ENCODE results near the gene MRNIP.

Gene MRNIP

DNA sequence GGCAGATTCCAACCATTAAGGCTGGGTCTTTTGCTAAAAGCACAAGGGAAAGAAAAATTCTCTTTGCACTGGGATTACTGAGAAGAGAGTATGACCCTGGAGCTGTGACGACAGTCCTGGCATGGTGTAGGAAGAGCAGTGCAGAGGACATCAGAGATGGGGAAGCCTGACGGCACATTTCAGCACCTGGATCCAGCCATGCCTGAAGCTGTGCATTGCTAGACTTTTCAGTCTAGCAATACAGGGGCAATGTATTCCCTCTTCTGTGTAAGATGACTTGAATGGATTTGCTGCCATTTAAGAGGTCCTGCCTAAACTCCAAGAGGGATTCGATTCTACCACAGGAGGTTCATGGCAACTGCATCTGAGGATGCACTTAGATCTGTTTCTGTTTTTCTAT is 12.3 kb upstream of the MRNIP start:
- no peak for DNase-seq

DNA sequence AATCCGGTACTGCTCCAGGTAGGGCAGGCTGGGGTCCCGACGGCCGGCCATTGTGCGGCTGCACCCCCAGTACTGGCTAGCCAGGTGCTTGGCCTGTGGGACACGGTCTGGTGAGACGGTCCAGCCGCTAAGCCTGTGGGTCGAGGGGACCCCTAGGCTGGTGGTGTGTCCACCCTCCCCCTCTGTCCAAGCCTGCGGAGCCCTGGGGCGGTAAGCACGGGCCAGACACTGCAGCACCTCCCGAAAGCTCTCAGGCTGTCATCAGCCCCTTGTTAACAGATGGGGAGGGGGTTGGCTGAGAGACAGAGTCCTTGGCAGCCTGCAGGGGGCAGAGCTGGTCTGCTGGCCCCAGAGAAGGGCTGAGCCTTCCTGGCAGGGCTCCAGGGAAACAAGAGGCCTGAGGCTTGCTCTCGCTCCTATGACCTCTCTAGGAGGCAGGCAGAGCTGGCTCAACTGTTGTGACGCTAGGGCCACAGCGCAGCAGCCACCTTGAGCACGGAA is 11.8 kb upstream of the MRNIP start:
- no peak for DNase-seq

DNA sequence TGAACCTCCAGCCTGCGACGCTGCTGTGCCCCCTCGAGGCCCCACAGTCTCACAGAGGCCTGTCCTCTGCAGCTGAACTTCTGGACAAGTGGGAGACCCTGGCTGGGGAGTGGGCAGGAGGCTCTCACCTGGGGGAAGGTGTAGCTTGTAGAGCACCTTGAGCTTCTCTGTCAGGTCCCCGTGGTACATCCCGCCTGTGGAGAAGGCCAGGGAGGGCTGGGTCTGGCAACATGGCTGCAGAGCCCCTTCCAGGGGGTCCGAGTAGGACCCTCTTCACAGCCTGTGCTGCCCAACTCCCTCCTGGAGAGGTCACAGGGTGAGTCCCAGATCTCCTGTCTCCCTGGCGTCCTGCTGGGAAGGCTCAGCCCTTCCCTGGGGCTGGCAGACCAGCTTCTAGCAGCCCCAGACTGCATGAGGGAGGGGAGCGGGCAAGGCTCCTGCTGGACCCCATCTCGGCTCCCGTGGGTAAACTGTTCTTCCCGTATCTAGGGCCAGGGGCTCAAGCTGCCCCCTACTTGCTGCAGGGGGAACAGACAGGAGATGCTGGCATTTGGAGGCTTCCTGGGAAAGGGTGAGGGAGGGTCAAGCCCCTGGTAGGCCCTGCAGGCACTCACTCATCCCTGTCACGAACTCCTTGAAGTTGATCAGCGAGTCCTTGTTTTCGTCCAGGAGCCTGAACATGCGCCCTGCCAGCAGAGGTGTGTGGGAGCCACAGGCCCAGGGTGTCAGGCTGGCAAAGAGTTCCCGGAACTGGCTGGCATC is 11.2 kb upstream of the MRNIP start:
- no peak for DNase-seq

DNA sequence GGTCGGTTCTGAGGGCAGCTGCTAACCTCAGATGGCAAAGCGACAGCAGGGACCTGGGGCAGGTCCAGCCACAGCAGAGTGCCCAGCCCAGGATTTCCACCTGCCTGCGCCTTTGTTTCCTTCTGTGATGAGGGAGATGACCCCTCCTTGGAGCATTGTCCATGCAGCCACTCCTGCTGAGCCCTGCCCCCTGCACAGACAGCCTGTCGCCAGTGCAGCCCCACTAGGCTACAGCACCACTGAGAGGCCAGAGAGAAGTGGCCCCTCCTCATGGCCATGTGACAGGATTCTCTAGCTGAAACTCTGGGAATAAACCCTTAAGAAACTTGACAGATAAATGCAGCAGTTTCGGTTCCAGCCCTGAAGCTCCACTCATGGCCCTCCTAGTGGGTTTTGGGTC is 10.5 kb upstream of the MRNIP start:
- no peak for DNase-seq

DNA sequence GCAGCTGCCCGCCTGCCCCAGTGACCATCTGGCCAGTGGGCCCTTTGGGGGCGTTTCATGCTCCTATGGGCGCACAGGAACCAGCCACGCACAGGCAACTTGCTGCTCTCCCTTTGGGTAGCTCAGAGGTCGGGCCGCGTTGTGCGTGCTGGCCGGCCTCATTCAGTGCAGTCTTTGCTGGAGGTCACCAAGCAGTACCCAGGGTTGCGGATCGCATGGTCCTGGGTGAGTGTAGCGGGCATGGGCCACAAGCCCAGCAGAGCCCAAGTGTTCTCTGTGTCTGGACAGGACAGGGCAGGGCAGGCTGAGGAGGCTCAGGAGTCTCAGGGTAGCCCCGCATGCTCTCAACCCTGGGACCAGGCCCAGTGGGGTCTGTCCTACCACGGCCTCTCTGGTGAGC is 9.9 kb upstream of the MRNIP start:
- DNase-seq: no peak

DNA sequence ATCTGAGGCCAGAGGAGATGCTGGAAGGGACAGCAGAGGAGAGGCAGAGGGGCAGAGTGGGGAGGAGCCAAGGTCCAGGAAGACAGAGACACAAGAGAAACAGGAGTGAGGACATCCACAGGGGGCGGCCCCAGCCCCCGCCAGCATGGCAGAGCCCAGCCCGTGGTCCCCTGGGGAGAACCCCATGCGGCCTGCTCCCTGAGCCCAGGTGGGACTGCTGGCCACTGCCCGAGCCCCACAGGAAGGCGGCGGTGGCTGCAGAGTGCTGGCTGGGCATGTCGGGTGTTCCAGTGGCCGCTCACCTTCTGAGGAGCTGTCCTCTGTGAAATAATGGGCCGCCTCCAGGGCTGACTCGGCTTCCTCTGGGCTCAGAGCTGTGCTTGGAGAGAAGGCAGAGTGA is 8.9 kb upstream of the MRNIP start:
- no peak for DNase-seq

DNA sequence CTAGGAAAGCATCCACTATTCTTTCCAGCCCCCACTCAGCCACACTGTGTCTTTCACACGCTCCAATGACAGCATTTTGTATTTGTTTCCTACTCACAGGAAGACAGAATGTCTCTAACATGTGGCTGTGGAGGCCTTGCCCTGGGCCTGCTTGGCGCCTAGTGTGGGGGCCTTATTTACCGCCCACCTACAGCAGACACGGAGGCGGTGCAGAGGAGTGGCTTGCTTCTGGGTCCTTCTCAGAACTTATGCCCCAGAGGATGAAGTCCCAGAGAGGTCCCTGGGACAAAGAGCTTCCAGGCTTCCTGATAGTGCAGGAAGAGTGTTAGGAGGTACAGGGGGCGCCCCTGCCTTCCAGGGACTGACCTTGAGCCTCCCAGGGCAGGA is 8.5 kb upstream of the MRNIP start:
- no peak for DNase-seq

DNA sequence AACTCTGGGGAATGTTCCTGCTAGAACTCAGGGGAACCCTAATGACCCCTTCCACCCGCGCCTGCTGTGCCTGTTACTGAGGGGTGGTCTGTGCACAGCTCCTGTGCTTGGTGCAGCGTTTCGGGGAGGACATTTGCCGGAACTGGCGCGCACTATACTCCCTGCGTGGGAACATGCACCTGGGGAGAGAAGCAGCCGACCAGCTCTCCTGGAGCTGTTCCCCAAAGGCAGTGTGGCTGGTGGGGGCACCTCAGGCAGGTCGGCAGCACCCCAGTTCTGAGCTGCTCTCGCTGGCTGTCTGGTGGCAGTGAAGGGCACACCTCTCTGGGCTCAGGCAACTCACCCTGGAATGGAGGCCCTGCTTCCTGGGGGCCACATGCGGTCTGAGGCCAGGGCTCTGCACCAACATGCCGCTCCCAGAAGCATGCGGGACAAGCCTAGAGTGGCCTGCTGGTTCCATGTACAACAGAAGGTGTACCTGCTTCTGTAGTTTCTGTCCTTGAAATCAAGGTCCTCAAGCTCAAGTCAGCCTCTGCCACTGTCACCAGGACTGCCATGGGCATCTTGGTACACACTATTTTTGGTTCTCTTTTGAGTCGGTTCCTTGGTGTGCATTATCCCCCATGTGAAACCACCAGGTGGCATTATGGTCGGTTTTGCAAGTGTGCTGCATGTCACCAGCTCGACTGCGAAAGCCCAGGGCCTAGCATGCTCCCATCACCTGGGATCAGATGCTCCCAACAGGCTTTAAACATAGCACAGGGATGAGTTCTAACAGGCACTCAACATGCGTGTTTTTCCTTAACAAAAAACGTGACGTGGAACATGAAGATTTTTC is 7.8 kb upstream of the MRNIP start:
- DNase-seq: no peak

DNA sequence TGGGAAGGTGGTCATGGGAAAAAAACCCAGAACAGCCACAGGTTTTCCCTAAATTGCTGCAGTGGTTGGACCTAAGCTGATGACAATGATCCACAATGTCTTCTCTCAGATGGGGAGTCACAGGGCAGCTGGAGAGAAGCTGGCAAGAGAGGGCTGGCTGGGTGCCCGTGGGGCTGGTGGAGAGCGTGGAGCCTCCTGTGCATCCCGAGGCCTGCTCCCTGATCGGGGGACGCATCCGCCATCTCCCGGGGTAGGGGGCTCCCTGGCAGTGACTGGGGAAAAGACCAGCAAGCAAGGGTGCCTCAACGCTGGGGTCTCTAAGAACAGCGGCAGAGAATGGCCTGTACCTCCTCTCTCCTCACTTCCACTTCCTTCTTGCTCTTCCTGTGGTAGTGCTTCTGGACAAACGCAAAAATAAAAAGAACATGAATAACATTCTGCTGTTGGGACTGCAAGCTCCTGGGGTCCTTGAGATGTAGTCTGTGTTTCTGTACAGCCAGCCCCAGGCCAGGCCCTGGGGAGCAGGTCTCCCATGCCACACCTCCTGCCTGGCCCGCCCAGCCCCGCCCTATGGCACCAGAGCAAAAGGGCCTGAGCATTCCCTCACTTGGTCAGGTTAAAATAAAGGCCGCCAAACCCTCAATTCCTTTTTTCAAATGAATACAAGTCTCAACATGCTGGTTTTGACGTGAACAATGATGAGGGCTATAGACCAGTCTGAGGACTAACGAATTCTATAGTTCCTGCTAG is 7.0 kb upstream of the MRNIP start:
- no peak for DNase-seq

DNA sequence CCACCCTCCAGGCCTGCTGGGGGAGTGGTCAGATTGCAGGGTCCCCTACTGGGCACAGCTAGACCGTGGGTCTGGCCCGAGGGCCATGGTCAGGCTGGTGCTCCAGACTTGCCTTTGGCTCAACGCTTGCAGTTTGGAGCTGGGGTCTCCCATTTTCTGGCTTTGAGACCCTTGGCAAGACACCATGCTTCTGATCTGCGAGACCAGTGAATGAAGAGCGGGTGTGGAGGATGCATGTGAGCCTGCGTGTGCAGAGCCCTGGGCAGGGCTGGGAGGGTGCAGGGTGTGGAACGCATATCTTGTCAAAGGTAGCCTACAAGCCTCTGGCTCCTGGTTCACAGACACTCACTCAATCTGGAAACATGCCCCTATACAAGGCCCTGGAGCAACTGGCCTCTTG is 6.1 kb upstream of the MRNIP start:
- DNase-seq: no peak

DNA sequence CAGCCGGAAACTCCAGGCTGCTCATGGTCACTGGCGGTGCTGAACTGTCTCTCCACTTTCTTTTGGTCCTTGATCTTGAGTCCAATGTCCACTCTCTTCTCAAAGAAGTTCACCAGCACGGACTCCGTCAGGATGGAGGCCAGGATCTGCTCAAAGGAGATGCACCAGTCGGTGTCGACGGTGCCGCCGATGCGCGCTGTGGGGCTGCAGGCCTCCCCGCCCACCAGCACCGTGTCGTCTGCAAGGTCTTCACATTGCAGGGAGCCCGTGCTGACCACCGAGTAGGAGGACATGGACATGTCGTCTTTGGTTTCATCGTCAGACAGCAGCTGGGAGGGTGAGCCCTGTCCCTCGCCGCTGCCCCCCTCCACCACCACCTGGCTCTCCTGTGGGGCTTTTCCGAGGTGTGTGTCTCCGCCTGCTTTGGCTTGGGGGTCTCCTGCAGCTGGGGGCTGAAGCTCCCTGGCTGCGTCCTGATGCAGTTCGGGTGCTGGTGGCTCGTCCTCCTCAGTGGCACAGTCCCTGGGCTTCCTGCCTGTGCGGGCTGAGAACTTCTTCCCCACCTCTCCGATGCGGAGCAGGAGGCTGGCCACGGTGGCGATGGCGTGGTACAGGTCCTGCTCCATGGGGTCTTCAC is 5.0 kb upstream of the MRNIP start:
- no peak for DNase-seq

DNA sequence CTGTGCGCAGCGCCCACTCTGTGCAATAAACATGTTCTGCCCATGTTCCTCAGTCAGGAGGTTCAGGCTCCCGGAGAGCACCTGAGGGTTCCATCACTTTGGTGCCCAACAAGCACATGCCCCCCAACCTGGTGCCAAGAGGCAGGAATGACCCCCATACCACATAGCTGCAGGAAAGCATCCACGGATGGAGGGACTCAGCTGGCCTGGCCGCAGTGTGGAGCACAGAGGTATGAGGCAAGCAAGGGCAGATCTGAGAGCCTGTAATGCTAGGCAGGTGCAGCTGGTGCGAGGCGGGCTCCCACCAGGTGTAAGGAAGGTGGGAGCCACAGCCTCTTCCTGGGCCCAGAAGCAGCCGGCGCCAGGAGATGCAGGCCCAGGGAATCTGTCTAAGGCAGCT is 4.3 kb upstream of the MRNIP start:
- DNase-seq: no peak

DNA sequence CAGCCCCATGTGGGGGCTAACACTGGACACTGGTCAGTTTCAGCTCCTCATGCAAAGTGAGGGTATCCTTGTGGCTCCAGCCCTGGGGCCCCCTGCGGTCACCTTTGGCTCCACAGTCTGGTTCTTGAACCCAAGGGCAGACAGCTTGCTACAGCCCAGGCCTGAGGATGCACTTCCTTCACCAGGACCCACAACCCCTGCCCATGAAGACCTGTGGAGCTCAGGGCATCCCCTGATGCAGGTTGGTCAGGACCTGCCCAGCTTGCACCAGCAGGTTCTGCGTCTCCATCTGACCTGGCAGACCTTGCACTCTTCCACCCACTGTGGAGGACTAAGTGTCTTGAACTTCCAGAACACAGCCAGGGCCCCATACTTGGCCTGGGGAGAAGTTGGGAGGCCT is 3.7 kb upstream of the MRNIP start:
- DNase-seq: no peak

DNA sequence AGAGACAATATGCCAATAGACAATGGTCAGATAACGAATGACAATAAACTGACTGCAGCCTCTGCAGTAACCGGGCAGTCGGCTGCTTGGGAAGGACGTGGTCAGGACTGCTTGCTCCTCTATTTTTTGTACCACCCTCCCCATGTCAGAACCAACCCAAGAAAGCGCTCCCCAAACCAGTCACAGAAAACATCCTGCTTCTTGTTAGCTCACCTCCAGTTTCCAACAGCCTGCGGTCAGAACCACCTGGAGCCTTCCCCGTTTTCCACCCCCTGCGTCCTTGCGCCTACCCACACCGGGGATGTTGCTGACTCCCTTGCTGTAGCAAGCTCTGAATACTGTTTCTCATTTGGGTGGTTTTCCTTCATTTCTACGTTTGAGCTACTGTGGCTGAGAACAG is 1.7 kb upstream of the MRNIP start:
- no peak for DNase-seq

DNA sequence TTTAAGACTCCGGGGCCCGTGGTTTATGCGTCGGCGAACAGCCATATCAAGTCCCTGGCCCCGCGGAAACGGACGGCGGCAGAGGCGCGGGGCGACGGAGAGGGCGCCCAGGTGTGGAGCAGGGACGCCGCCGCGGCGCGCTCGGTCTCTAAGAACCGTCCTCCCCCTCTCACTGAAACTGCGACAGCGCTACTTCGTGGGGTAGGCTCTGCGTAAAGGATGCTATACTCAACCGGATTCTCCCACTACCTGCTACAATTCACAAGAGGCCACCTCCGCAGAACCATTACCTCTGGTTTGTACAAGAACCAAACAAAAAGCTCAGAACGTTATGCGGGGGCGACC is 404 bp downstream of the MRNIP start:
- DNase-seq: no peak

DNA sequence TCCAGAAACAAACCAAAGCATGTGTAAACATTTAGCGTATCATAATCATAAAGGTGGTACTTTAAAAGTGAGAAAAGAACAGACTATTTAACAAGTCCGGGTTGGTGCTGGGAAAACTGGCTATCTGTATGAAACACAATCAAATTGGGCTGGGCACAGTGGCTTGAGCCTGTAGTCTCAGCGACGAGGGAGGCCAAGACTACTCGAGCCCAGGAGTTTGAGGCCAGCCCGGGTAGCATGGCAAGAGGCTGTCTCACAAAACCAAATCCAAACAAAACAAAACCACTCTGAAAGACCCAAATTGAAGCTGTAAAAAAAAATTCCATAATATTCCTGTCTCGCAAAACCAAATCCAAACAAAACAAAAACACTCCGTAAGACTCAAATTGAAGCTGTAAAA is 4.3 kb downstream of the MRNIP start:
- DNase-seq: no peak

DNA sequence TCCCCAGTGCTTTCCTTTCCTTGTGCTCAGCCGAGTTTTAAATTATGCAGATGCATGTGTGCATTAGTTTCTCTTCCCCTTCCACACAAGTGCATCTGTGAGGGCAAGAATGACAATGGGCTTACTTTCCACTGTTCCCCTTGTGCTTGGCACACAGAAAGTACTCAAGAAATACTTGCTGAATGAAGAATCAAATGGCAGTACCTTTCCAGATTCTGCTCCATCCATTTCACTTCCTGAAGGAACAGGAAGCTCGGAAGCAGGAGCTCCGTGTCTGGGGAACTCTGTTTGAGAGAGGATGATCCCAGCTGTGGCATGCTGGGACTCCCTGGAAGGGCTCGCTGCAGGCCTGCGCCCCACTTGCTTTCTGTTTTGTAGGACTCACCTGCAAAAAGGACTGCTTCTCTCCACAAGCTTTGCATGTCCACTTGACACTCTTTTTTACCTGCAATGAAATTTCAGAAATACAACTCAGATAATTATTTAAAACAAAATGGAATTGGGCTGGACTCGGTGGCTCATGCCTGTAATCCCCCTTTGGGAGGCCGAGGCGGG is 5.5 kb downstream of the MRNIP start:
- no peak for DNase-seq

DNA sequence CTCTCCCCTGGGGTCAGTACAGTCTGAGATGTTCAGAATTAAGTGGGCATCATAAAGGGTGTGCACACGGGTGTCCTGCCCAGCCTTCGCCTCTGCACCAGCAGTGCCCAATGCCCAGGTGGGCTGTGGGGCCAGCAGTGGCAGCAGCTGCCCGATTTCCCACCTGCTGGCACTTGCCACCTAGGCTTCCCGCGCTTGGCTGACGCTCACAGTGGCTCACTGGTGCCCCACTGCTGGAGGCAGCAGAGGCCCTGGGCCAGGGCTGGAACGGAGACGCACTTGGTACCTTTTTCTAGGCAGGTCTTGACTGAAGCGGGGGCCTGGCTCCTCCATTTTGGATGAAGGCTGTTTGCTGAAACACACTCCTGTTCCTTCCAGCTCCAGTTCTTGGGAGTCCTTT is 17.0 kb downstream of the MRNIP start:
- DNase-seq: no peak

DNA sequence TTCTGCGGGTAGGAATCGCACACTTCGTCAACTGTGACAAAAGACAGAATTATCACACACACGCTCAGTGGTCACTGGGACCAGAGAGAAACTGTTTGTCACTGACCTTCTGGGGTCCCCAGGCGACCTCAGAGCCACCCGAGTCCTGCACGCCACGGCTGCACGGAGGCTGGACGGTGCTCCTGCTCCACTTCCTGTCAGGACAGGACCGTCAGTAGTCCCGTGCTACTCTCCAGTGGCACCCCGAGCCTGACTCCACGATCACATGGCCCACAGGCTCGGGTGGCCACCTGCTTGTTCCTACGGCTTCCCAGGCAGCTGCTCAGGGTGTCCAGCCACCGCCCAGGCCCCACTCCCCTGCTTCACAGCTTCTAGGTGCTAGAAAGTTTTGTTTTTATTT is 17.9 kb downstream of the MRNIP start:
- DNase-seq: no peak

DNA sequence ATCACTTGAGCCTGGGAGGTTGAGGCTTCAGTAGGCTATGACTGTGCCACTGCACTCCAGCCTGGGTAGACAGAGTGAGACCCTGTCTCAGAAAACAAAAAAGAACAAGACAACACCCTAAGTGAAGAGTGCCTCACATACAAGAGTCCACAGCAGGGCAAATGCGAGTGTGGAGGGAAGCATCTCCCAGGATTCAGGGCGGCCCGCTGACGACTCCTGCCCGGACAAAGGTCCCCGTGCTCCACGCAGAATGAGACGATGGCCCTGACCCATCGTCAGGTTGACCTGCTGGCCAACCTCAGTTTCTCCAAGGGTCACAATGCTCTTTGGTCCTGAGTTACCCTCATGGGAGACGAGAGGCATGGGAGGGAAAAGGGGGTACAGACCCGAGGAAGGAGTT is 18.3 kb downstream of the MRNIP start:
- DNase-seq: no peak

DNA sequence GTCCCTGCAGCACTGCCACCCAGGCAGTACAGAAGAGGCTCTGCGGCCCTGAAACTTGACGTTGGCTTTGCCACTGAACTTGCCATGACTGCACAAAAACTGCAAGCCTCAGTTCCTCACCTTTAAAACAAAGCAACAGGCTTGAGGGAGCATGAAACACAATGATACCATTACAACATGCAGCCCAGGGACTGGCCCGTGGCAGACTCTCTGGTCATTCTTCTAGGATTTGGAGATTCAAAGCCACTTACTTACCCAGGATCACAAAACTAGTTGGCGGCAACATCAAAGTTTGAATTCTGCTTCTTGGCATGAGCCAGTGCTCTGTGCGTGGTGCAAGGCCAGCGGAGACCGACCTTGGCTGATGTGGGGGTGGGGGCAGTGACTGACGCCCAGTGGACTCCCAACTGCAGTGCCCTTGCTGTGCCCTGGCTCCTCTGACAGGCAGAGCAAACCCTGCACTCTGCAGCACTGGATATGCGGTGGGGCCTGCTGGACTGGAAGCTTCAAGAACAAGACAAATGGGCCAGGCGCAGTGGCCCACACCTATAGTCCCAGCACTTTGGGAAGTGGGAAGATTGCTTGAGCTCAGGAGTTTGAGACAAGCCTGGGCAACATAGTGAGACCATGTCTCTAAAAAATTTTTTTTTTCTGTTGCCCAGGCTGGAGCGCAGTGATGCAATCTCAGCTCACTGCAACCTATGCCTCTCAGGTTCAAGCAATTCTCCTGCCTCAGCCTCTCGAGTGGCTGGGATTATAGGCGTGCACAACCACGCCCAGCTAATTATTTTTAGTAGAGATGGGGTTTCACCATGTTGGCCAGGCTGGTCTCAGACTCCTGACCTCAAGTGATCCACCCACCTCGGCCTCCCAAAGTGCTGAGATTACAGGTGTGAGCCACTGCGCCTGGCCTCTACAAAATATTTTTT is 19.0 kb downstream of the MRNIP start:
- DNase-seq: no peak

Measured in activated CD8-positive, alpha-beta memory T cell treated with anti-CD3 and anti-CD28 coated beads for 24 hours (primary cell).